T-cell (primary cell): ENCODE results near the gene CTCFL. TPM values are rescaled to one million over a fixed set of nuclear protein-coding genes. Genes with fewer than 3 reads are reported as not detected.

Experiments used
- ATAC-seq, 4 experiments: fragments of 200-7000 bp in 3 of 4; fragments of 150-1000 bp in 1 of 4; cut with Tn5 transposase; replicated peaks in 1 of 4; 1 replicate in 3 of 4; 2 replicates in 1 of 4; pipeline ENCODE4 v1.10.0; 2021; ENCODE audit warnings: moderate library complexity in 3 of 4, mild to moderate bottlenecking in 2 of 4, moderate number of reproducible peaks in 1 of 4
- CTCF ChIA-PET, 2 donors: fragments of 300-600 bp; sonication (Branson Sonifier 250); formaldehyde crosslinking; loops; one replicate each; lab custom pipeline; 2022; ENCODE audit warnings: antibody characterized with exemption in 2 of 2; lab: Charles Lee
- POLR2A ChIA-PET, 2 donors: fragments of 300-600 bp; sonication (Branson Sonifier 250); formaldehyde crosslinking; loops; one replicate each; lab custom pipeline; 2022; ENCODE audit warnings: antibody characterized with exemption in 2 of 2; lab: Charles Lee
- DNase-seq, 35 experiments: peaks; one replicate each; pipeline versions ENCODE4 v3.0.0 to v3.0.0-alpha.2; 2013 to 2023
- H3K27ac ChIP-seq: one replicate; pipeline ENCODE4 v1.5.1; 2013; ENCODE audit warnings: low read length
- H3K27me3 ChIP-seq, 2 experiments: replicated peaks in 1 of 2; 1 replicate in 1 of 2; 2 replicates in 1 of 2; pipeline versions ENCODE4 v1.6.1 to v1.7.0; 2013; ENCODE audit warnings: low read length in 1 of 2, mixed read lengths in 1 of 2; ENCODE audit not compliant: control insufficient read depth in 2 of 2, insufficient read depth in 2 of 2; ENCODE audit errors: extremely low read depth in 1 of 2
- H3K36me3 ChIP-seq, 2 donors: 1 replicate in 1 of 2; 2 replicates in 1 of 2; pipeline versions ENCODE4 v1.6.1 to v1.7.0; 2013; ENCODE audit warnings: low read length in 1 of 2; ENCODE audit not compliant: control insufficient read depth in 2 of 2, insufficient read depth in 1 of 2; ENCODE audit errors: extremely low read depth in 1 of 2
- H3K4me1 ChIP-seq, 2 experiments: 1 replicate in 1 of 2; 2 replicates in 1 of 2; pipeline versions ENCODE4 v1.6.1 to v1.7.0; 2013; ENCODE audit warnings: low read length in 2 of 2, mixed read lengths in 1 of 2; ENCODE audit not compliant: insufficient read depth in 2 of 2, control insufficient read depth in 1 of 2; ENCODE audit errors: extremely low read depth in 1 of 2
- H3K4me3 ChIP-seq, 2 donors: 1 replicate in 1 of 2; 2 replicates in 1 of 2; pipeline versions ENCODE4 v1.5.1 to v1.7.0; 2013; ENCODE audit warnings: mild to moderate bottlenecking in 2 of 2, low read length in 1 of 2, moderate library complexity in 1 of 2; ENCODE audit not compliant: control insufficient read depth in 1 of 2; ENCODE audit errors: extremely low read depth in 1 of 2
- H3K9me3 ChIP-seq: 2 replicates; pipeline ENCODE4 v1.7.0; 2013
- H3K27ac Mint-ChIP-seq, 2 donors: one replicate each; pipeline ENCODE4 v1.8.0; 2020 to 2021; ENCODE audit warnings: mild to moderate bottlenecking in 2 of 2, mixed read lengths in 2 of 2
- H3K27me3 Mint-ChIP-seq, 2 donors: one replicate each; pipeline ENCODE4 v1.8.0; 2021 to 2022; ENCODE audit warnings: mixed read lengths in 2 of 2
- H3K36me3 Mint-ChIP-seq: one replicate; pipeline ENCODE4 v1.8.0; 2021; ENCODE audit warnings: mixed read lengths
- H3K4me1 Mint-ChIP-seq, 3 donors: one replicate each; pipeline ENCODE4 v1.8.0; 2020 to 2022; ENCODE audit warnings: mixed read lengths in 3 of 3, mild to moderate bottlenecking in 1 of 3
- H3K4me3 Mint-ChIP-seq, 3 donors: one replicate each; pipeline ENCODE4 v1.8.0; 2020 to 2022; ENCODE audit warnings: mild to moderate bottlenecking in 3 of 3, mixed read lengths in 3 of 3, moderate library complexity in 3 of 3
- H3K9me3 Mint-ChIP-seq, 3 donors: one replicate each; pipeline ENCODE4 v1.8.0; 2020 to 2022; ENCODE audit warnings: mixed read lengths in 3 of 3
- WGBS: methylation state at CpG from one replicate; pipeline ENCODE4 v1.1.5; 2013; ENCODE audit warnings: missing lambda C conversion rate; ENCODE audit not compliant: insufficient coverage; 5-methylcytosine and 5-hydroxymethylcytosine counted together
- total RNA-seq, 35 experiments: library from RNA in 6 of 35; stranded (reverse) in 6 of 35; fragments of 120-200 nt in 1 of 35; gene quantifications; one replicate each; pipeline versions ENCODE4 v1.2.1 to v1.2.4 and lab custom pipeline; 2013 to 2026

CTCFL gene
- total RNA-seq, 5 donors from 2014 or later (not counting 1 experiment from before 2014, with no cell fraction given) = 0.15 to 0.25 TPM; not detected in 3

GRCh38 chr20:57536120-57536708 is 11.3 kb upstream of the CTCFL start:
- ATAC-seq (no peak), DNase-seq (no peak)
- H3K4me1 Mint-ChIP-seq = no peaks in the 10 kb centered on the region
- Histone ChIP-seq H3K4me1 (no peaks in the 10 kb centered on the region), H3K36me3 (no peaks in the 10 kb centered on the region), H3K4me3 (no peak overlapping the region), H3K27me3 (peaks cover 9 to 24% of the 10 kb centered on the region in 2 experiments), H3K27ac (no peak overlapping the region), H3K9me3 (no peaks in the 10 kb centered on the region)
- POLR2A ChIA-PET = no interaction called here
- H3K36me3 Mint-ChIP-seq = no peaks in the 10 kb centered on the region
- peaks cover 41 to 53% of the 10 kb centered on the region in 2 donors for H3K27me3 Mint-ChIP-seq
- no peak overlapping the region for H3K27ac Mint-ChIP-seq
- no peak overlapping the region for H3K4me3 Mint-ChIP-seq
- WGBS = no CpG with 5 or more reads among the region's 3 CpGs
- CTCF ChIA-PET = no interaction called here
- H3K9me3 Mint-ChIP-seq = peaks cover 0 to 4% (median 0%) of the 10 kb centered on the region in 3 donors

GRCh38 chr20:57535297-57535696 is 10.4 kb upstream of the CTCFL start:
- Histone ChIP-seq H3K4me1 (no peaks in the 10 kb centered on the region), H3K27ac (no peak overlapping the region), H3K4me3 (no peak overlapping the region), H3K36me3 (no peaks in the 10 kb centered on the region), H3K27me3 (peaks cover 9 to 24% of the 10 kb centered on the region in 2 experiments), H3K9me3 (no peaks in the 10 kb centered on the region)
- 85% methylated on average over 2 of the region's 5 CpGs for WGBS
- DNase-seq (no peak), ATAC-seq (no peak)
- ChIA-PET CTCF (no interaction called here), POLR2A (no interaction called here)
- H3K4me1 Mint-ChIP-seq = no peaks in the 10 kb centered on the region
- H3K27ac Mint-ChIP-seq = no peak overlapping the region
- peaks cover 0 to 4% (median 0%) of the 10 kb centered on the region in 3 donors for H3K9me3 Mint-ChIP-seq
- no peak overlapping the region for H3K4me3 Mint-ChIP-seq
- no peaks in the 10 kb centered on the region for H3K36me3 Mint-ChIP-seq
- H3K27me3 Mint-ChIP-seq = peaks cover 37 to 49% of the 10 kb centered on the region in 2 donors

- CTCF ChIA-PET = no interaction called here
- peaks cover 0 to 4% (median 0%) of the 10 kb centered on the region in 3 donors for H3K4me1 Mint-ChIP-seq
- WGBS = no CpG with 5 or more reads among the region's 2 CpGs
- peaks cover 27 to 28% of the 10 kb centered on the region in 2 donors for H3K27me3 Mint-ChIP-seq
- Histone ChIP-seq H3K4me3 (no peak overlapping the region), H3K9me3 (no peaks in the 10 kb centered on the region), H3K36me3 (no peaks in the 10 kb centered on the region), H3K27me3 (peaks cover 8 to 14% of the 10 kb centered on the region in 2 experiments), H3K27ac (no peak overlapping the region), H3K4me1 (no peaks in the 10 kb centered on the region)
- POLR2A ChIA-PET = no interaction called here
- no peak overlapping the region for H3K27ac Mint-ChIP-seq
- H3K36me3 Mint-ChIP-seq = no peaks in the 10 kb centered on the region
- no peaks in the 10 kb centered on the region for H3K9me3 Mint-ChIP-seq
- DNase-seq (no peak), ATAC-seq (no peak)
- no peak overlapping the region for H3K4me3 Mint-ChIP-seq
Measured at GRCh38 chr20:57532104-57532503, 7.2 kb upstream of the CTCFL start.

GRCh38 chr20:57530327-57530981 is 5.5 kb upstream of the CTCFL start:
- no peak for ATAC-seq
- Mint-ChIP-seq H3K4me3 (no peak overlapping the region), H3K27me3 (peaks cover 15% of the 10 kb centered on the region in 2 donors), H3K9me3 (no peaks in the 10 kb centered on the region), H3K4me1 (peaks cover 0 to 7% (median 0%) of the 10 kb centered on the region in 3 donors), H3K36me3 (no peaks in the 10 kb centered on the region), H3K27ac (no peak overlapping the region)
- H3K9me3 ChIP-seq = no peaks in the 10 kb centered on the region
- no peaks in the 10 kb centered on the region for H3K4me1 ChIP-seq
- POLR2A ChIA-PET = no interaction called here
- CTCF ChIA-PET = no interaction called here
- 76% methylated on average over 3 of the region's 4 CpGs for WGBS
- H3K36me3 ChIP-seq = no peaks in the 10 kb centered on the region
- no peak for DNase-seq
- no peak overlapping the region for H3K27ac ChIP-seq
- H3K27me3 ChIP-seq = peaks cover 4 to 11% of the 10 kb centered on the region in 2 experiments
- no peak overlapping the region for H3K4me3 ChIP-seq

GRCh38 chr20:57529810-57530209 is 4.9 kb upstream of the CTCFL start:
- Histone ChIP-seq H3K27ac (no peak overlapping the region), H3K4me1 (no peaks in the 10 kb centered on the region), H3K36me3 (no peaks in the 10 kb centered on the region), H3K9me3 (no peaks in the 10 kb centered on the region), H3K4me3 (no peak overlapping the region), H3K27me3 (peaks cover 2 to 9% of the 10 kb centered on the region in 2 experiments)
- H3K4me3 Mint-ChIP-seq = no peak overlapping the region
- H3K27me3 Mint-ChIP-seq = peaks cover 10 to 12% of the 10 kb centered on the region in 2 donors
- ChIA-PET CTCF (no interaction called here), POLR2A (no interaction called here)
- no peaks in the 10 kb centered on the region for H3K36me3 Mint-ChIP-seq
- no peak overlapping the region for H3K27ac Mint-ChIP-seq
- H3K9me3 Mint-ChIP-seq = no peaks in the 10 kb centered on the region
- DNase-seq (no peak), ATAC-seq (no peak)
- 83% methylated on average over 1 of the region's 3 CpGs for WGBS
- peaks cover 0 to 7% (median 0%) of the 10 kb centered on the region in 3 donors for H3K4me1 Mint-ChIP-seq

GRCh38 chr20:57529160-57529585 is 4.2 kb upstream of the CTCFL start:
- ChIA-PET POLR2A (no interaction called here), CTCF (no interaction called here)
- Mint-ChIP-seq H3K27me3 (peaks cover 10 to 12% of the 10 kb centered on the region in 2 donors), H3K36me3 (no peaks in the 10 kb centered on the region), H3K4me3 (no peak overlapping the region), H3K4me1 (peaks cover 0 to 7% (median 0%) of the 10 kb centered on the region in 3 donors), H3K9me3 (no peaks in the 10 kb centered on the region), H3K27ac (no peak overlapping the region)
- no peaks in the 10 kb centered on the region for H3K9me3 ChIP-seq
- no peak overlapping the region for H3K27ac ChIP-seq
- no peaks in the 10 kb centered on the region for H3K36me3 ChIP-seq
- peaks cover 2 to 13% of the 10 kb centered on the region in 2 experiments for H3K27me3 ChIP-seq
- H3K4me1 ChIP-seq = no peaks in the 10 kb centered on the region
- WGBS = 78% methylated on average over 3 of the region's 8 CpGs
- DNase-seq (no peak), ATAC-seq (no peak)
- no peak overlapping the region for H3K4me3 ChIP-seq
